Brain microvascular endothelial cell (primary cell): ENCODE data around the gene CYB5D1.

Source experiments
- DNase-seq: peaks from one replicate; pipeline ENCODE4 v3.0.0-alpha.2; 2020
- H3K27ac ChIP-seq: fragments of 250-450 bp; sonication (Bioruptor Pico); 2 replicates; pipeline ENCODE4 v1.5.1; 2020; ENCODE audit warnings: mild to moderate bottlenecking, moderate library complexity
- H3K27me3 ChIP-seq: fragments of 250-450 bp; sonication (Bioruptor Pico); replicated peaks from 2 replicates; pipeline ENCODE4 v1.5.1; 2020; ENCODE audit warnings: mild to moderate bottlenecking
- H3K36me3 ChIP-seq: fragments of 250-450 bp; sonication (Bioruptor Pico); replicated peaks from 2 replicates; pipeline ENCODE4 v1.5.1; 2020; ENCODE audit warnings: mild to moderate bottlenecking
- H3K4me3 ChIP-seq: 2 replicates; pipeline ENCODE4 v1.5.1; 2011; ENCODE audit warnings: low read depth, mild to moderate bottlenecking, control low read depth, low read length, moderate library complexity
- CTCF ChIP-seq: IDR thresholded peaks from 2 replicates; pipeline ENCODE4 v1.5.1; 2011; ENCODE audit warnings: low read depth, mild to moderate bottlenecking, moderate library complexity, low read length, control low read depth, inconsistent platforms; ENCODE audit errors: missing control alignments
- in situ Hi-C: cut with HindIII; loops from 2 replicates; pipeline ENCODE4 v1.10.0; 2017; ENCODE audit warnings: low sequenced_read_pairs, low pct_ligation_motif_present

Gene CYB5D1

GRCh38 chr17:7823581-7824001 is 34.2 kb upstream of the CYB5D1 start:
- DNase-seq = no peak
- in situ Hi-C loops = no loop called here
- no peak overlapping the region for H3K4me3 ChIP-seq
- no peak overlapping the region for H3K27ac ChIP-seq
- H3K27me3 ChIP-seq = no peaks in the 10 kb centered on the region
- no peak for TF ChIP-seq CTCF
- no peaks in the 10 kb centered on the region for H3K36me3 ChIP-seq

- Histone ChIP-seq H3K27me3 (no peaks in the 10 kb centered on the region), H3K36me3 (no peaks in the 10 kb centered on the region), H3K4me3 (no peak overlapping the region), H3K27ac (no peak overlapping the region)
- no peak for DNase-seq
- TF ChIP-seq CTCF = no peak
- in situ Hi-C loops = no loop called here
Observed at GRCh38 chr17:7824021-7824924, 33.5 kb upstream of the CYB5D1 start.

- no peak for DNase-seq
- Histone ChIP-seq H3K27ac (no peak overlapping the region), H3K4me3 (no peak overlapping the region), H3K36me3 (no peaks in the 10 kb centered on the region), H3K27me3 (no peaks in the 10 kb centered on the region)
- in situ Hi-C loops = no loop called here
- TF ChIP-seq CTCF = peak; percentile 39
Observed at GRCh38 chr17:7825206-7825990, 32.4 kb upstream of the CYB5D1 start.

GRCh38 chr17:7830616-7831015 is 27.2 kb upstream of the CYB5D1 start:
- in situ Hi-C loops = no loop called here
- Histone ChIP-seq H3K27ac (no peak overlapping the region), H3K36me3 (no peaks in the 10 kb centered on the region), H3K4me3 (no peak overlapping the region), H3K27me3 (no peaks in the 10 kb centered on the region)
- DNase-seq = no peak
- no peak for TF ChIP-seq CTCF

- no peak for TF ChIP-seq CTCF
- in situ Hi-C loops = no loop called here
Observed at GRCh38 chr17:7831233-7831632, 26.6 kb upstream of the CYB5D1 start.

More at GRCh38 chr17:7831233-7831632, 26.6 kb upstream of the CYB5D1 start:
- no peaks in the 10 kb centered on the region for H3K27me3 ChIP-seq
- H3K27ac ChIP-seq = no peak overlapping the region
- no peak for DNase-seq
- H3K4me3 ChIP-seq = no peak overlapping the region
- H3K36me3 ChIP-seq = no peaks in the 10 kb centered on the region
